Sigmoid colon (tissue), 4 donors: ENCODE data around the gene CASP9.

Experiments used
- CTCF ChIP-seq, 4 experiments: fragments of 450-650 bp in 3 of 4; fragments of 200-600 bp in 1 of 4; IDR thresholded peaks; one replicate each; pipeline ENCODE4 v1.5.1; 2016 to 2019; ENCODE audit warnings: antibody characterized with exemption in 4 of 4, mild to moderate bottlenecking in 3 of 4, moderate library complexity in 2 of 4
- EP300 ChIP-seq, 4 donors: sonication (generic); formaldehyde crosslinking; IDR thresholded peaks; one replicate each; pipeline ENCODE4 v1.6.1; 2017; ENCODE audit warnings: antibody characterized with exemption in 4 of 4
- POLR2A ChIP-seq, 2 donors: fragments of 450-650 bp; IDR thresholded peaks; one replicate each; pipeline ENCODE4 v1.6.1; 2016; ENCODE audit warnings: antibody characterized with exemption in 2 of 2, mild to moderate bottlenecking in 2 of 2, moderate library complexity in 2 of 2
- POLR2AphosphoS5 ChIP-seq, 4 donors: sonication (generic); formaldehyde crosslinking; IDR thresholded peaks; one replicate each; pipeline ENCODE4 v1.6.1; 2017; ENCODE audit warnings: antibody characterized with exemption in 4 of 4

GRCh38 chr1:15492596-15492995 is 31.4 kb downstream of the CASP9 start:
- TF ChIP-seq CTCF (IDR thresholded peaks at IDR 0.05) (no peak), POLR2A (IDR thresholded peaks at IDR 0.05) (no peak), POLR2AphosphoS5 (IDR thresholded peaks at IDR 0.05) (no peak), EP300 (IDR thresholded peaks at IDR 0.05) (no peak)
